Measurements from ENCODE around the gene RABGGTA.

RABGGTA gene

GRCh38 chr14:24313913-24314312 is 42.5 kb upstream of the RABGGTA start:
- TF ChIP-seq, protein P1, sequence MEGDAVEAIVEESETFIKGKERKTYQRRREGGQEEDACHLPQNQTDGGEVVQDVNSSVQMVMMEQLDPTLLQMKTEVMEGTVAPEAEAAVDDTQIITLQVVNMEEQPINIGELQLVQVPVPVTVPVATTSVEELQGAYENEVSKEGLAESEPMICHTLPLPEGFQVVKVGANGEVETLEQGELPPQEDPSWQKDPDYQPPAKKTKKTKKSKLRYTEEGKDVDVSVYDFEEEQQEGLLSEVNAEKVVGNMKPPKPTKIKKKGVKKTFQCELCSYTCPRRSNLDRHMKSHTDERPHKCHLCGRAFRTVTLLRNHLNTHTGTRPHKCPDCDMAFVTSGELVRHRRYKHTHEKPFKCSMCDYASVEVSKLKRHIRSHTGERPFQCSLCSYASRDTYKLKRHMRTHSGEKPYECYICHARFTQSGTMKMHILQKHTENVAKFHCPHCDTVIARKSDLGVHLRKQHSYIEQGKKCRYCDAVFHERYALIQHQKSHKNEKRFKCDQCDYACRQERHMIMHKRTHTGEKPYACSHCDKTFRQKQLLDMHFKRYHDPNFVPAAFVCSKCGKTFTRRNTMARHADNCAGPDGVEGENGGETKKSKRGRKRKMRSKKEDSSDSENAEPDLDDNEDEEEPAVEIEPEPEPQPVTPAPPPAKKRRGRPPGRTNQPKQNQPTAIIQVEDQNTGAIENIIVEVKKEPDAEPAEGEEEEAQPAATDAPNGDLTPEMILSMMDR (IDR thresholded peaks at IDR 0.05; ENCODE audit: low read depth, low read length, missing control alignments): no peak
- no peak overlapping the region for H3K4me3 ChIP-seq (replicated peaks; ENCODE audit: low read depth, low read length)
- no peak for DNase-seq (ENCODE audit: extremely low read depth, low read depth)

DNA sequence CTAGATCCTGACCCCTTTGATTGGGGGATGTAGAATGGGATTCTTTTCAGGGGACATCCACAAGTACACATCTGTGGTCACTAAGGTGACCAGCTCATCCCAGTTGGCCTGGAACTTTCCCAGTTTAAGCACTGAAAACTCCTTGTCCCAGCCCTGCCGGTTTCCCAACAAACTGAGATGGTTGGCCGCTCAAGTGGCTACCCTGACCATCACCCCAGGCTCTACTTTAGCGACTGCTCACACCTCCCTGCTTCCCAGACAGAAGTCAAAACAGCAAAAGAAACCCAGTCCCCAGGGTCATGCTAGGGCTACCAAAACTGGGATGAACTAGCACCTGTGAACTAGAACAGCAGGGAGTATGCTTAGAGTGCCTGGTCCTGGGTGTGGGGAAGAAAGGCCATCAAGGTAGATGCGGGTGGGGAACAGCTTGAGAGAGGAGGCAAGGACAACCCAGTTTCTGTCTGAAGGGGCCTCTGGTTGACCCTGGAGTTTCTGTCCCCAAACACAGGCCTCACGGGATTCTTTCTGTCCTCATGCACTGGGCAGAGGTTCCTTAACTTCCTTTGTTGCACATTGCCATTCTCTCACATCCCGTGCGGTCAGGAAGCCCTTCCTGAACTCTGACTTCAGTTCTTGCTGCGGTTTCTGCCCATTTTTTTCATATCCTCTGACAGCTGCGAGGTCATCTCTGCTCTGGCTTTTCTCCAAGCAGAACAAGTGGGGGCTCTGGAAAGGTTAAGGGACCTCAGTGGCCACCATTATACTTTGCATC is 41.5 kb upstream of the RABGGTA start:
- no peak overlapping the region for H3K4me3 ChIP-seq (replicated peaks; ENCODE audit: low read depth, low read length)
- DNase-seq (ENCODE audit: extremely low read depth, low read depth): no peak
- TF ChIP-seq, protein P1 (IDR thresholded peaks at IDR 0.05; ENCODE audit: low read depth, low read length, missing control alignments): no peak

GRCh38 chr14:24311837-24312615 is 40.6 kb upstream of the RABGGTA start:
- no peak for DNase-seq (ENCODE audit: extremely low read depth, low read depth)
- TF ChIP-seq, protein P1 (IDR thresholded peaks at IDR 0.05; ENCODE audit: low read depth, low read length, missing control alignments): no peak
- no peak overlapping the region for H3K4me3 ChIP-seq (replicated peaks; ENCODE audit: low read depth, low read length)

GRCh38 chr14:24310646-24311604 is 39.5 kb upstream of the RABGGTA start, which contains the start of gene LTB4R:
TSS of gene LTB4R (plus strand) at chr14:24311502. CDS start at chr14:24315652, 4,150 bp downstream.
- H3K4me3 ChIP-seq (replicated peaks; ENCODE audit: low read depth, low read length): 0 out of 2 replicates have a peak within 1 kb of the TSS, but pooled peaks have one; percentile 3
- TF ChIP-seq, protein P1 (IDR thresholded peaks at IDR 0.05; ENCODE audit: low read depth, low read length, missing control alignments): peak; percentile 7
- no peak for DNase-seq (ENCODE audit: extremely low read depth, low read depth)

- TF ChIP-seq, protein P1 (IDR thresholded peaks at IDR 0.05; ENCODE audit: low read depth, low read length, missing control alignments): no peak
- H3K4me3 ChIP-seq (replicated peaks; ENCODE audit: low read depth, low read length): no peak overlapping the region
Observed at GRCh38 chr14:24310265-24310645, 38.9 kb upstream of the RABGGTA start.

More at GRCh38 chr14:24310265-24310645, 38.9 kb upstream of the RABGGTA start:
- no peak for DNase-seq (ENCODE audit: extremely low read depth, low read depth)
